ENCODE data around the gene CSNK2B. TPM values are rescaled to one million over a fixed set of nuclear protein-coding genes. Genes with fewer than 3 reads are reported as not detected.

CSNK2B gene
- total RNA-seq, 2 experiments from 2014 or later = 230 to 245 TPM

DNA sequence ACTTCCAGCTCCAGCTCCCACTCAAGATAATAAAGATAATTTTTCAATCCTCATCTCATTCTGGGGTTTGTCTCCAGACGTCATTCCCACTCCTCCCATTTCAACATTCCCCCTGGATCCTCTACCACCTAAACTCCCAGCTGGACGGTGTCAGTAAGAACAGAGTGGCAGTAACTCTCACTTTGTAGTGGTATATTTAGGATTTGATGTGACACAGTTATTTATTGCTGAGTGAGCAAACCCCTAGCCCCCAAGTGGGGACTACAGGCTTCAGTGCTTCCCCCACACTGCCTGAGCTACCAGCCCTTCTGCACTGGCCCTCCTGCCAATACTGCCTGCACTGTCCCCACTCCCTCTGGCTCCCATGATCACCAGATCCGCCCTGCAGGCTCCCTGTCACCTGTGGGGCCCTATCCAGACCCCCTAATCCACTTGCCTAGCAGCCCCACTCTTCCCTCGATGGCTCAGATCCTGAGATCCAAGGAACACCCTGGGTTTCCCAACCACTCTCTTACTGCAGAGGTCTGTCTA, 7.7 kb upstream of the CSNK2B start:
- POLR2A ChIA-PET = interaction anchor here (0.6 kb wide), 2 partner anchors 75 to 1191 kb away, joined by 3 to 4 read pairs; no protein-coding TSS in a partner anchor
- intact Hi-C loops (cut with micrococcal nuclease; ENCODE audit: unreplicated experiment) = no loop called here
- Histone ChIP-seq H3K4me1 (ENCODE audit: insufficient read depth, low read length, poor library complexity, severe bottlenecking) (peaks cover 53% of the 10 kb centered on the region), H3K36me3 (ENCODE audit: insufficient read depth, low read length) (peaks cover 24% of the 10 kb centered on the region), H3K4me2 (ENCODE audit: low read length) (peak overlapping the region; percentile 97; the same call in 1 of the 2 replicates), H3K9me2 (ENCODE audit: insufficient read depth, low read length) (no peaks in the 10 kb centered on the region), H4K20me1 (ENCODE audit: insufficient read depth, low read length) (no peaks in the 10 kb centered on the region), H3K79me2 (ENCODE audit: insufficient read depth, low read depth, low read length) (peaks cover 23% of the 10 kb centered on the region), H3K27ac (ENCODE audit: low read depth, low read length, poor library complexity, severe bottlenecking) (no peak overlapping the region), H2AFZ (ENCODE audit: low read length) (no peak overlapping the region), H3K9me3 (ENCODE audit: low read length) (no peaks in the 10 kb centered on the region), H3K4me3 (ENCODE audit: low read depth, low read length, poor library complexity, severe bottlenecking) (no peak overlapping the region)
- CTCF ChIA-PET (ENCODE audit: unreplicated experiment) = no interaction called here
- no TSS peak for BruUV-seq (replicated peaks)
- TF ChIP-seq, protein P1, sequence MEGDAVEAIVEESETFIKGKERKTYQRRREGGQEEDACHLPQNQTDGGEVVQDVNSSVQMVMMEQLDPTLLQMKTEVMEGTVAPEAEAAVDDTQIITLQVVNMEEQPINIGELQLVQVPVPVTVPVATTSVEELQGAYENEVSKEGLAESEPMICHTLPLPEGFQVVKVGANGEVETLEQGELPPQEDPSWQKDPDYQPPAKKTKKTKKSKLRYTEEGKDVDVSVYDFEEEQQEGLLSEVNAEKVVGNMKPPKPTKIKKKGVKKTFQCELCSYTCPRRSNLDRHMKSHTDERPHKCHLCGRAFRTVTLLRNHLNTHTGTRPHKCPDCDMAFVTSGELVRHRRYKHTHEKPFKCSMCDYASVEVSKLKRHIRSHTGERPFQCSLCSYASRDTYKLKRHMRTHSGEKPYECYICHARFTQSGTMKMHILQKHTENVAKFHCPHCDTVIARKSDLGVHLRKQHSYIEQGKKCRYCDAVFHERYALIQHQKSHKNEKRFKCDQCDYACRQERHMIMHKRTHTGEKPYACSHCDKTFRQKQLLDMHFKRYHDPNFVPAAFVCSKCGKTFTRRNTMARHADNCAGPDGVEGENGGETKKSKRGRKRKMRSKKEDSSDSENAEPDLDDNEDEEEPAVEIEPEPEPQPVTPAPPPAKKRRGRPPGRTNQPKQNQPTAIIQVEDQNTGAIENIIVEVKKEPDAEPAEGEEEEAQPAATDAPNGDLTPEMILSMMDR (conservative IDR thresholded peaks at IDR 0.05; ENCODE audit: low read length) = no peak
- TF ChIP-seq EZH2phosphoT487 (IDR thresholded peaks at IDR 0.05; ENCODE audit: borderline replicate concordance, low read depth, low read length) = no peak
- DNase-seq (ENCODE audit: low spot score) = no peak

- Histone ChIP-seq H4K20me1 (ENCODE audit: insufficient read depth, low read length) (no peaks in the 10 kb centered on the region), H3K9me3 (ENCODE audit: low read length) (no peaks in the 10 kb centered on the region), H3K27ac (ENCODE audit: low read depth, low read length, poor library complexity, severe bottlenecking) (no peak overlapping the region), H2AFZ (ENCODE audit: low read length) (no peak overlapping the region), H3K4me1 (ENCODE audit: insufficient read depth, low read length, poor library complexity, severe bottlenecking) (peaks cover 55% of the 10 kb centered on the region), H3K79me2 (ENCODE audit: insufficient read depth, low read depth, low read length) (peaks cover 26% of the 10 kb centered on the region), H3K4me2 (ENCODE audit: low read length) (peak overlapping the region; percentile 97), H3K9me2 (ENCODE audit: insufficient read depth, low read length) (no peaks in the 10 kb centered on the region), H3K36me3 (ENCODE audit: insufficient read depth, low read length) (peaks cover 33% of the 10 kb centered on the region), H3K4me3 (ENCODE audit: low read depth, low read length, poor library complexity, severe bottlenecking) (peak overlapping the region; percentile 75)
- DNase-seq (ENCODE audit: low spot score) = no peak
- intact Hi-C loops (cut with micrococcal nuclease; ENCODE audit: unreplicated experiment) = no loop called here
- BruUV-seq (replicated peaks) = no TSS peak
- ChIA-PET CTCF (ENCODE audit: unreplicated experiment) (no interaction called here), POLR2A (no interaction called here)
- TF ChIP-seq EZH2phosphoT487 (IDR thresholded peaks at IDR 0.05; ENCODE audit: borderline replicate concordance, low read depth, low read length) = no peak
- TF ChIP-seq, protein P1 (conservative IDR thresholded peaks at IDR 0.05; ENCODE audit: low read length) = no peak
These were observed 6.8 kb upstream of the CSNK2B start for GRCh38 chr6:31658983-31659648.
